Left ventricle myocardium superior (tissue), 1 donor: ENCODE data around the gene MXRA7. TPM values are rescaled to one million over a fixed set of nuclear protein-coding genes. Genes with fewer than 3 reads are reported as not detected.
A peak's percentile ranks its signal among the peaks of the same experiment; 100 is the strongest.
"Not testable (repeated sequence)": the region's sequence is repeated elsewhere in the genome, so short reads cannot be mapped to it uniquely, and the experiment has no call there.

ENCODE experiments used
- ATAC-seq: fragments of 200-7000 bp; cut with Tn5 transposase; one replicate; pipeline ENCODE4 v1.9.1; 2020; ENCODE audit warnings: mild to moderate bottlenecking, moderate library complexity
- DNase-seq: peaks from one replicate; pipeline ENCODE4 v3.0.0-alpha.2; 2020
- intact Hi-C: fragments of 100-400 bp; cut with micrococcal nuclease; formaldehyde crosslinking; loops from one replicate; pipeline ENCODE4 v1.11.0; 2022
- total RNA-seq: library from RNA; stranded (reverse); fragmentation: NEBNext Ultra II Directional; extraction: Animal tissue kit (Norgen Biotek cat#: 25700); gene quantifications from one replicate; pipeline ENCODE4 v1.2.1, GENCODE V29; 2021
- donor health status: DM: no; HTN: yes; CAD: no; lungs with severe emphysema.

MXRA7 gene
- total RNA-seq, 1 donor from 2014 or later, result 364 TPM

DNA sequence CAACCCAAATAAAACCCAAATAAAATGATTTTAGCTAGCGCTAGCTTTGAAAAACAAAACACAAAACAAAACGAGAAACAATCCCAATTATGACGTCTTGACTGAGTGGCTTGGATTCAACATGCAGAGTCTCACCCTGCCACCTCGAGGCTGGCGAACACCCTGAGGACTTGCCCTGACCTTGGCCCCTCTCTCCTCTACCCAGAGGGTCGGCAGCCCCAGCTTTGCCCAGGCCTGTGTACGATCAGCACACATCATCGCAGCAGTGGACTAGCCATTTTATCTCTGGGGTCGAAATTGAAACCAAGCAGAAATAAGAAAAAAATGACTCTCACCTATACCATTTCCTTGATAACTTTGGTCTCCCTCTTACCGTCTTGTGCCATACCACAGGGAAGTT lies 10.7 kb upstream of the MXRA7 start:
- DNase-seq, result no peak
- no peak for ATAC-seq
- intact Hi-C loops, result no loop called here

DNA sequence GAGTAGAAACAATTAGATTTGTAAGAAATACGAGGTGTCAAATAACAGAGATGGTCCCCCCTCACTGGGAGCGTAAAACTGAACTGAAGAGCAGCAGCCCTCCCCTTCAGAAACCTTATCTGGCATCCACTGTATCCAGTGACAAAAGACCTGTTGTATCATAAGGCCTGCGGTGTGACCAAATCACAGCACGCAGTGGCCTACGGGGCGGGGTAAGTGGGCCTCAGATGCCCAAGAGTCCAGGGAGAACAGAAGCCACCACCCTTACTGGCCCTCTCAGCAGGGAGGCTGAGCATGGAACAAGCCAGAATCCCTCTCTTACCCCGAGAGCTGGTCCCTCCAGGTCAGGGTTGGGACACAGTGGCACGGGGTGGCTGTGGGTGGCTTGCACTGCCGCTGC lies 10.2 kb upstream of the MXRA7 start:
- intact Hi-C loops, result no loop called here
- ATAC-seq (no peak), DNase-seq (no peak)

DNA sequence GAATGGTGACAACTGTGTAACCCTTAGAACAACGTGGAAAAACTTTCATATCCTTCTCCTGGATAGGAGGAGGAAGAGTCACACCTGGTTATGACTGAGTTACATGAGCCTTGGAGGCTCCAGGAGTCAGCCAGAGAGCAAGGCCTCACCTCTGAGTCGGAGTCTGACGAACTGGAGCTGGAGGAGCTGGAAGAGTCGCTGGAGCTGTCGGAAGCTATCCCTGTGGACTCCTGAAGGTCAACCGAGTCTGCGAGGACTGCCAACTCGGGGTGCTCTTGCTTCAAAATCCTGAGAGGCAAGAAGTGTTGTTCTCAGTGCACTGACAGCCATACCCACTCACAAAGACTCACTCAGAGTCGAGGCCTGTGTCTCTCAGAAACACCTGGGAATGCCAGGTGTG lies 9.4 kb upstream of the MXRA7 start:
- no peak for DNase-seq

DNA sequence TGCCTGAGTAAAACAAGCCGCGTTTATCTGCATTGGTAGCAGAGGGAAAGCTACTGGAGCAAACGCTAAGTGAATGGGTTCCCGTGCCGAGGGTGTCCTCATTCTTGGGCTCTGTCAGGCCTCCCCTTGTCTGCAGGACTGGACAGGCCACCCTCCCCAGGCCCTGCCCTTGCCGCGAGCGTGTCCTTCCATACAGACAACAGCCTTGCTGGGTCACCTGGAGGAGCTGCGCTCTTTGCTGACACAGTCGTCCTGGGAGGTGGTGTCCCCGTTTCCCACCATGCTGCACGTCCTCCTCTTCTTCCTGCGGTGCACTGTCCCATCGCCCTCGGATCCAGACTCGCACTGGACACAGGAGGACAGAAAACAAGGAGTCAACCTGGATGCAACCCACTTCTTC lies 7.8 kb upstream of the MXRA7 start:
- intact Hi-C loops, result no loop called here
- no peak for DNase-seq
- no peak for ATAC-seq

More for the DNA sequence above, 9.4 kb upstream of the MXRA7 start:
- peak; percentile 23 for ATAC-seq
- intact Hi-C loops, result no loop called here

DNA sequence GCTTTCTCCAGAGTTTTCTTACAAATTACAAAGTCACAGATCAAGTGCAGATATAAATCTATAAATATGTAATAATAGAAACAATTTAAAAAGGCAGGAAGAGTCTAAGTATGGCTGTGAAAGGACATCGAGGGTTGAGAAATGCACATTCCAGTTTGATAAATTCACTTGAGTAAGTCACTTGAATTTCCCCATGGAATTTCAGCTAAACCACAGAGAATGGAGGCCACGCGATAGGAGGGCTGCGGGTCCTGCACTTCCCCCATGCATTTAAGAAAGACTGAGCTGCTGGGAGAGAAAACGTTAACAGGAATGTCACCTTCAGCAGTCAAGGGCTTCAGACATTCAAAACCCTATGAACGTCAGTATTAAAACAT lies 6.1 kb upstream of the MXRA7 start:
- intact Hi-C loops, result loop anchor here (2.0 kb wide), 1 partner anchor 28 kb away; no protein-coding TSS in a partner anchor
- DNase-seq (no peak), ATAC-seq (no peak)

DNA sequence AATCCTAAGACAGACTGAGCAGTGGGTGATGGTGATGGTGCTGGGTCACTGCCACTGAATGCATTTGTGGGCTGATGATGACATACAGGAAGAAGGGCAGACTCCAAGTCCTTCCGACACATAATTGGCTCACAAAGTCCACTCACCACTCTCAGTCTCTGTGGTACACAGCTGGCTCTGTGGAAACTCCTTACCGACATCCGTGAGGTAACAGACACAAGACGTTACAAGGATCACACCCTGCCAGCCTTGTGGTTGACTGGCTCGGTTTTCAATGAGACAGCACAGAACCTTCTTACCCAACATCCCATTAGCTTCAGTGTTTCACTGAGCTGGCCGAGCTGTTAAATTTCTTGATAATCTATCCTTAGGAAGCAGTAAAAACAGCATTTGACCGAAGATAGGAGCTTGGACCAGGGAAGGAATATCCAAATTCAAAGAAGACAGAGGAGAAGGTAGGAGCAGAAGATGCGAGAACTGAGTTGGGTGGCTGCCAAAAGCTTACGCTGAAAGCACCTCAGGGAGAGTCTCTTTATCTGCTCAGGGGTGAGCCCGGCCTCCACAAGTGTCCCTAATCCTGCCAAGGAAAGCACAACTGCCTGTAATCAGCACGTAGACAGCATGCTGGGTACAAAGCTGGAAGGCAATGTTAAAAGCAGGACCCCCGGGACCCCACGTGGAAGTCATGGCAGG lies 5.5 kb upstream of the MXRA7 start:
- intact Hi-C loops, result loop anchor here (2.0 kb wide), 1 partner anchor 27 kb away; no protein-coding TSS in a partner anchor
- ATAC-seq, result peak; percentile 69

DNA sequence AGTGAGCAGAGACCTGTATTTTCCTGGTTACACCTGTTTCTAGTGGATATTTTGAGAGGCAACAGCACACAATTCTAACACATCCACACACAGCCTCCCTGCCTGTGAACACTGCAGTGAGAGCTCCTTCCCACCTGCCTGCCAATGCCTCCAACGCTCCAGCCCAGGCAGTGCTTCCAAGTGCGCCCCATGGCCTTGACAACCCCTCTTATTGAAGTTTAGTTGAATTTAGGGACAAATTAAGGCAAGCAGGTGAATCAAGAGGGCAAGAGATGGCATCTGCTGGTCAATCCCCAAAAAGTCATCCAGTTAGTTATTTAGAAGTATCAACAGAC lies 4.7 kb upstream of the MXRA7 start:
- intact Hi-C loops, result no loop called here
- DNase-seq (no peak), ATAC-seq (peak; percentile 2)

More for the DNA sequence above, 5.5 kb upstream of the MXRA7 start:
- no peak for DNase-seq

DNA sequence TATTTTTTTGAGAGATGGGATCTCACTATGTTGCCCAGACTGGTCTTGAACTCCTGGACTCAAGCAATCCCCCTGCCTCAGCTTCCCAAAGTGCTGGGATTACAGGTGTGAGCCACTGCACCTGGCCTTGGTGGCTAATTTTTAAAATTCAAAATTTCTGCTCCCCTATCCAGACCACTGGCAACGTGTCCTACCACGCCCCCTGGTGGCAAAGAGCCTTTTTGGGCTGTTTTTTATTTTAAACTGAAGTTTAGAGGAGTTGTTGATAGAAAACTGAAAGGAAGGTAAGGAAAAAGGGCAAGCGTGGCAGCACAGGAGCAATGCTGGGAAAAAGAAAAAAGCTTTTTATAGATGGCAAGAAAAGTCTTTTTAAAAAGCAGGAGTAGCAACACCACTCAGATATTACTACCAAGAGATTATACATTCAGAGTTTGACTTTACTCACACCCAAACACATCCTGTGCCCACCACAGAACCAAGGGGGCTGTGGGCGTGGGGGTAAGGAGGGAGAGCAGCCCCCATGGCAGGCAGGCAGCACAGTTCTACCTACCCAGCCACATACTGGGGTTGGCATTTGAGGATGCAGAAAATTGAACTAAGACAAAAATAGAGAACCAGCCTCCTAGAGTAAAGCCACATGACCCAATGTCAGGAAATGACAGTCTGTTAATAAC lies 4.2 kb upstream of the MXRA7 start:
- peak; percentile 12 for ATAC-seq
- peak; percentile 81 for DNase-seq
- intact Hi-C loops, result no loop called here

DNA sequence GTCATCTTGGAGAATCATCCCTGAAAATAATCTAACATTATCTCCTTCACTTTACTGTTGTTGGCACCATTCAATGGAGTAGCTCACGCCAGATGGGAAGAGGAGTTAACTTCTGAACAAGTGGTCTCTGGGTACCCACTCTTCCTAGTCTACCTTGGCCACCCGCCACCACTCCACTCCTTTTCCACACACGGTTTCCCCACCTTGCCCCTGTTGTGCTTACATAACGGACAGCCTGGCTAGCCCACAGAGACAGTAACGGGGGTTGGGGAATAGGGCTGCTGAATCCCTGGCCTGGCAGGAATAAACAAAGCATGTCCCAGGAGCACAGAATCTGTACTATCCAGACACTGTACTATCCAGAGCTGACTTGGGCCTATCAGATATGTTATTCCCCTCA lies 3.6 kb upstream of the MXRA7 start:
- DNase-seq (no peak), ATAC-seq (no peak)
- intact Hi-C loops, result no loop called here

DNA sequence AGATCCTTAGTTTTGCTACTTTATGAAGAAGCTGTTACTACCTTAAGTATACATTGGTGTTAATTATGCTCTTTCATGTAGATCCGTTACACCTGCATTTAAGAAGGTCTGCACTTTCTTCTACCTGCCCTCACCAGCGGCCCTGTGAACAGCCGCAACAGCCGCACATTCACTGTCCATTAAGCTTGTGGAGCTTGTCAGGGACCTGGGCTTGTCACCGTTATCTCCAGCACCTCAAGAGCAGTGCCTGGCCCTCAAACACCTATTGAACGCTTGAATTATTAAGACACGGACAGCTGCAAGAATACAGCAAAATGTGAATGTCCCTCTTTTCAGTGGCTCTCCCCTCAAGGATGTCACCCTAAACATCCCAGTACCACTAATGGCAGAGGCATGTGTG lies 3.0 kb upstream of the MXRA7 start:
- no peak for DNase-seq
- intact Hi-C loops, result no loop called here

DNA sequence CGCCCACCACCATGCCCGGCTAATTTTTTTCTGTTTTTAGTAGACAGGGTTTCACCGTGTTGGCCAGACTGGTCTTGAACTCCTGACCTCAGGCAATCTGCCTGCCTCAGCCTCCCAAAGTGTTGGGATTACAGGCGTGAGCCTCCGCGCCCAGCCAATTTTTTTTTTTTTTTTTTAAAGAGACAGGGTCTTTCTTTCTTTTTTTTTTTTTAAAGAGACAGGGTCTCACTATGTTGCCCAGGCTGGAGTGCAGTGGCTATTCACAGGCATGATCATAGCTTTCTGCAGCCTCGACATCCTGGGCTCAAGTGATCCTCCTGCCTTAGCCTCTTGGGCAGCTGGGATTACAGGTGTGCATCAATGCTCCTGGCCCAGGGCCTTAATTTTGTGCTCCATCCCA lies 1.6 kb upstream of the MXRA7 start:
- intact Hi-C loops, ATAC-seq, DNase-seq: not testable (repeated sequence)

More for the DNA sequence above, 3.0 kb upstream of the MXRA7 start:
- no peak for ATAC-seq

DNA sequence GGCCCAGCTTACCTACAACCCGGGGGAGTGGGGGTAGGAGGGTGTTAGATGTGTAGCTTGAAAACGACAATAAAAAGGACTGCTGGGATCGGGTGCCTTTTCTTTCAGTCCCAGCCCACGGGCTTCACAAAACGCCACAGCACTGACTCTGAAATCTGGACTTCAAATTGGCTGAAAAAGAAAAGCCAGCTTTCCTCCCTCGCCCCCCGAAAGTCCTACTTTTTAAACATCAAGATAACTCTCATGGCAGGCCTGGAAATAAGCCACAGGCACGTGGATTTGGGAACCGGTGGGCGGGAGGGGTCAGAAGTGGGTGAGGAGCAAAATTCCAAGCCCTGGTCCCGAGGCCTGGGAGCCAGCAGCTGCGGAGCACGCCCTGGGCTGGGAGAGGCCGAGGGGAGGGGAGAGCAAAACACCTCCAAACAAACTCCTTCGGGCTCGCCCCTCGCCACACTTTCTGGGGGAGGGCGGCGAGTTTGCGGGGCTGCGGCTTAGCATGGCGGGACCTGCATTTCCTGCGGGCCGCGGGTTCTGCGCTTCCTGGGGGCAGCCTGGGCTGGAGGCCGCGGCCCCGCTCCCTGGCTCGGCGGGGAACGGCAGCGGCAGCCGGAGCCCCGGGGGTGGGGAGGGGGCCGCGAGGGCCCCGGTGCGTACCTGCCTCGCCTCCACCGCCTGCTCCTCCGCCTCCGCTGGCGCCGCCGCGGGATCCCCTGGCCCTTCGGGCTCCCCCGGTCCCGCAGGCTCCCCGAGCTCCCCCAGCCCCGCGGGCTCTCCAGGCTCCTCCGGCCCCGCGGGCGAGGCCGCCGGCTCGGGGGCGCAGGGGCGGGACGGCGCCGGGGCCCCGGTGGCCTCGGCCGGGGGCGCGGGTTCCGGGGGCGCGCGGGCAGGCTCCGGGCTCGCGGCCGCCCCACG lies 558 bp downstream of the MXRA7 start:
- ATAC-seq (peak; percentile 24), DNase-seq (peak; percentile 56)
- intact Hi-C loops, result not testable (repeated sequence)

DNA sequence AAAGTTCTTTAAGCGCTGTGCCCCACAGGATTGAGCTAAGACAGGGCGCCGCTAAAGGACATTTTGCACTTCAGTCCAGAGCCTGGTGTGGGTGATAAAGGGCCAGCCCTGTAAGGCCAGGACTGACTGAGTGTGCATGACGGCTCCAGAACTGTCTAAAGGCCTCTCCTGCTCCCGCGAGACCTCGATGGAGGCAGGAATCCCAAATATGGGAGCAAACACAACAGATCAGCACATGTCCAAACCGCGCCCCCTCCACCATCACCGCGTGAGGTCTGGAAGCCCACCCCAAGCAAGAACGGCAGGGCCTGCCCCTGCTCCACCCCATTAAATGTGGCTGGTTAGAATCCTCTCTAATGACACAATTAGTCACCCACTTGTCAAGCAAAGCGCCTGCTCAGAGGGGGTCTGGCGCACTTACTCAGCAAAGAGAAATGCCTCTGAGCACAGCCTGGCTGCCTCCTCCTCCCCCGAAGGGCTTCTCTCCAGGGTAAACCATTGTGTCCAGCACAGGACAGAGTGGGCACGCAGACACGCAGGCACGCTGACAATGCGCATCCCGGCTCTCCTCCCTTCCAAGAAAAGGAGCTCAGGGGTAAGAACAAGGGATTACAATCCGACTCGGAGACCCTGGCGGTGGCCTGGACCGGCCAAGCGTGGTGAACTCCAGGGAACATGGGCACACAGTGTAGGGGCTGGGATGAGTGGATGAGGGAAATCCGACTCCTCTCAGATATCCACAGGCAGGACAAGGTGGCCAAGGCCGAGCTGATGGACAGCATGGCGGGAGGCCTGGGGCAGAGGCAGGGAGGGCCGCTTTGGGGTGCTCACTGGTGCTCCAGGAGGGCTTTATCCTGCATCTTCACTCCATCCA lies 1.5 kb downstream of the MXRA7 start:
- peak; percentile 83 for ATAC-seq
- intact Hi-C loops, result no loop called here
- DNase-seq, result peak; percentile 92

DNA sequence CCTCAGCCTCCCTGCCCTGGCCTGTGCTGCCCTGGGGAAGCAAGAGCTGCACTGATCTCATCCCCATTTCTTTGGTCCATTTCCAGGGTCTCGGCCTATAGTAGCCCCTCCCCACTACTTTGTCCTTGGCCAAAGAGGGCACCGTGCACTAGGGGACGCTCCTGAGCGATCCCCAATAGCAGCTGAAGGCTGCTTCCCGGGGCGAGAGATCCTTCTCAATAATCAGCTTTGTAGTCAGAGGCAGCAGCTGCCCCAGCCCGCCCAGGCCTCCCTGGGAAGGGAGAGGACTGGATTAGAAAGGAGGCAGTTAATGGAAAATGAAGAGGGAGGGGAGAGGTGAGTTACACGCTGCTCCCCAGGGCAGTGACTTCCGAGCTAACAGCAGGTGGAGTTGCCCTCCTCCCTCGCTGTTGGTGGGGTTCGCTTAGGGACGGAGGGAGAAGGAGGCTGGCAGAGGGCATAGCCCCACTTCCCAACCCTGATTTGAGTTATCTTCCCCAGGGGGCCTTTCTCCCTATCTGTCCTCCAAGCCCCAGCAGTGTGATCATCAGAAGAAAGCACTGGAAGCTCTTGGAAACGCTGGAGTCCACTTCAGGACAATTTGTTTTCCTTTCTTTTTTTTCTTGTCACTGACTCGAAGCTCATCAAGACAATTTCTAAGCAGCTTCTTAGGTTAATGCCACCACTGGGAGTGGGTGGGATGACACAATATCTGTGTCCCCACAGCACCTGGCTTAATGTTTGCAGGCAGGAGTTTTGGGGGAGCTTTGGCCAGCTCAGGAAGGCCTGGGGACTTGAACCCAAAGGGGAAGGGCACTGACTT lies 2.6 kb downstream of the MXRA7 start:
- intact Hi-C loops, result no loop called here
- peak; percentile 16 for ATAC-seq
- peak; percentile 66 for DNase-seq

DNA sequence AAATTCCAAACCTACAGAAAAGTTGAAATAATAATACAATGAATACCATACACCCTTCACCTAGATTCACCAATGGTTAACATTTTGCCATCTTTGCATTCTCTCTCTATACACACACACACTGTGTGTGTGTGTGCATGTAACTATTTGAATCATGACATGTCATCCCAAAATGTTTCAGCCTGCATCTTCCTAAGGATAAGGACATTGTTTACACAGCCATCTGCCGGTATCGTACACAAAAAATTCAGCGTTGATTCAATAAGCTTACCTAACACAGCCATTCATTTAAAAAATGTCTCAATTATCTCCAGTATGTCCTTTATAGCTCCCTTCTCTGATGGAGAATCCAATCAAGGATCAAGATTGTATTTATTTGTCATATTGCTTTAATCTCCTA lies 3.9 kb downstream of the MXRA7 start:
- no peak for ATAC-seq
- intact Hi-C loops, result no loop called here
- no peak for DNase-seq

DNA sequence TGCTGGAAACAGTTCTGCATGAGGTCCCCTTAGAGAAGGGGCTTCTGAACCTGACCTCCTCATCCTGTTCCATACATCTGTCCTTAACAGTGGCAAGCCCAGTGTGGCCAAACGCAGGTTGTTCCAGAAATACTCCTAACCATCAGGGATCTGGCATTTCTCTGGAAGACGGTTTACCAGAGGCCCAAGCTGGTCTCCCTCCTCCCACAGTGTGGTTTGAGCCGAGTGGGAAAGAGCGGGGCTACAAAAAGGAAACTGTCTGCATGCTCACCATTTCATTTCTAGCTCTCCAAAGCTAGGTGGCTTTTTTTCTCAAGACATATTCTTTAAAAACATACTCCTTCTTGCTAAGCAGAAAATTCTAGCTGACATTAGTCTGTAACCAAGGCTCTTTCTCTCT lies 6.0 kb downstream of the MXRA7 start:
- ATAC-seq, result no peak
- no peak for DNase-seq
- intact Hi-C loops, result no loop called here

DNA sequence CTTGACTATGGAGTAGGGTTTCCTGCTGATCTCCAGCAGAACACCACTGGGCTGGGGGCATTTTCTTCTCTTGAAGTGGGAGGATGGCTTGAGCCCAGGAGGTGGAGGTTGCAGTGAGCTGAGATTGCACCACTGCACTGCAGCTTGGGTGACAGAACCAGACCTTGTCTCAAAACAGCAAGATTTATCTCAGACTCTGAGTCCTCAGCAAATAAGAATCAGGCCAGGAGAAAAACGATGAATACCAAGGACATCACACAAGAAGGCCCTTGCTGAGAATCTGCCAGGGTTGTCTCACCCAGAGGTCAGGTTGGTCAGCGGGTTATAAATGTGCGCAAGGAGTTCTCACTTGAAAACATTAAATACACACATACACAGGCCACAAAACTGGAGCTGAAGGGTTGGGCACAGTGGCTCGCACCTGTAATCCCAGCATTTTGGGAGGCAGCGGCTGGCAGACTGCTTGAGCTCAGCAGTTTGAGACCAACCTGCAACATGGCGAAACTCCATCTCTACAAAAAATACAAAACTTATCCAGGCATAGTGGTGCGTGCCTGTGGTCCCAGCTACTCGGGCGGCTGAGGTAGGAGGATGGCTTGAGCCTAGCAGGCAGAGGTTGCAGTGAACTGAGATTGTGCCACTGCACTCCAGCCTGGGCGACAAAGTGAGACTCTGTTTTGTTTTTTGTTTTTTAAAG lies 7.7 kb downstream of the MXRA7 start:
- intact Hi-C loops, result no loop called here
- ATAC-seq (no peak), DNase-seq (no peak)

DNA sequence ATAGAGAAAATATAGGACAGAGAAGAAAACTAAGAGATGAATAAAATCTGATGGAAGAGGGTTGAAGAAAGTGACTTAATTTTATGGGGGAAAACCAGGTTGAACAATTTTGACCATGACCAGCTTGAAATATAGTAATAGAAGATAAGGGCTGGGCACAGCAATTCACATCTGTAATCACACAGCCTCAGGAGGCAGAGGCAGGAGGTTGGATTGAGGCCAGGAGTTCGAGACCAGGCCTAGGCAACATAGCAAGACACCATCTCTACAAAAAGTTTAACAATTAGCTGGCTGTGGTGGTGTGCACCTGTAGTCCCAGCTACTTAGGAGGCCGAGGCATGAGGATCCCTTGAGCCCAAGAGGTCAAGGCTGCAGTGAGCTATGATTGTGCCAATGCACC lies 8.7 kb downstream of the MXRA7 start:
- no peak for ATAC-seq
- intact Hi-C loops, result no loop called here
- peak; percentile 19 for DNase-seq
